ENCODE results near the gene PRDM2. TPM values are rescaled to one million over a fixed set of nuclear protein-coding genes. Genes with fewer than 3 reads are reported as not detected.

Gene PRDM2
- total RNA-seq, 1 donor from 2014 or later = 50.6 TPM

DNA sequence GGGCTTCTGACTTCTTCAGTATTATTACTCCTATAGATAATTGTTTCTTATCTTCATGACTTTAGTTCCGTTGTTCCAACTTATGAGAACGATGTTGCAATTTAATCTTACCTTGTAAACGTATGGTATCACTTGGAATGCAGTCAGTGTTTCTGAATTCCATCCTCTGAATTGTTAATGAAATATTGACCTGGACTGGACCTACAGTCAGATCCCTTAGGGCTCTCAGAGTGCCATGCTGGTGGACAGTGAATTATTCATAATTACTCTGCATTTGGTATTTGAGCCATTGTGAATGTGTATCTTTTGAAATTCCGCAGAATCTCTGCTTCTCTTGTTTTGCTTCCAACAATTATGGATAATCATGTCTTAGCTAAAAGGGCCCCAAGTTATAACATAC, 72.3 kb downstream of the PRDM2 start:
- Histone ChIP-seq H3K36me3 (peaks cover 43% of the 10 kb centered on the region), H3K27me3 (ENCODE audit: low read depth) (no peaks in the 10 kb centered on the region), H3K9me3 (no peaks in the 10 kb centered on the region), H3K27ac (no peak overlapping the region), H3K4me3 (no peak overlapping the region), H3K4me1 (peaks cover 15% of the 10 kb centered on the region)
- intact Hi-C loops (cut with DNase I) = no loop called here
- no peak for DNase-seq
- ATAC-seq = no peak
- TF ChIP-seq, protein P1, sequence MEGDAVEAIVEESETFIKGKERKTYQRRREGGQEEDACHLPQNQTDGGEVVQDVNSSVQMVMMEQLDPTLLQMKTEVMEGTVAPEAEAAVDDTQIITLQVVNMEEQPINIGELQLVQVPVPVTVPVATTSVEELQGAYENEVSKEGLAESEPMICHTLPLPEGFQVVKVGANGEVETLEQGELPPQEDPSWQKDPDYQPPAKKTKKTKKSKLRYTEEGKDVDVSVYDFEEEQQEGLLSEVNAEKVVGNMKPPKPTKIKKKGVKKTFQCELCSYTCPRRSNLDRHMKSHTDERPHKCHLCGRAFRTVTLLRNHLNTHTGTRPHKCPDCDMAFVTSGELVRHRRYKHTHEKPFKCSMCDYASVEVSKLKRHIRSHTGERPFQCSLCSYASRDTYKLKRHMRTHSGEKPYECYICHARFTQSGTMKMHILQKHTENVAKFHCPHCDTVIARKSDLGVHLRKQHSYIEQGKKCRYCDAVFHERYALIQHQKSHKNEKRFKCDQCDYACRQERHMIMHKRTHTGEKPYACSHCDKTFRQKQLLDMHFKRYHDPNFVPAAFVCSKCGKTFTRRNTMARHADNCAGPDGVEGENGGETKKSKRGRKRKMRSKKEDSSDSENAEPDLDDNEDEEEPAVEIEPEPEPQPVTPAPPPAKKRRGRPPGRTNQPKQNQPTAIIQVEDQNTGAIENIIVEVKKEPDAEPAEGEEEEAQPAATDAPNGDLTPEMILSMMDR (IDR thresholded peaks at IDR 0.05) = no peak

DNA sequence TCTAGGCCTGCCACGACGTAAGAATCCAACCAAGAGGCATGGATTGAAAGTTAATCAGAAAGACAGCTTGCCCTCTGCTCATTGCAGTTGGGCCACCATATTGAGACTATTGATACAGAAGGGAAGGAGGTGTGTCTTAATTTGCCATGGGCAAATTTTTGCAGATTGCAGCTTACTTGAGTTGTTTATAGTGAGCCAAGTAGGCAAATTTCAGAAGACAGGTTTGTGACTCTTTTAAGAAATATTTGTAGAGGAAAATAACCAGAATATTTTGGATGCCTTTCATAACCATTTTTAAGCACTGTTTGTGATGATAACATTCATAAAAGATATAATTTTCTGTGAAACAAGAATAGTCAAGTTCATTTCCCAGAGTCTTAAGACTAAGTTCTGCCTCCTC, 74.1 kb downstream of the PRDM2 start:
- intact Hi-C loops (cut with DNase I) = no loop called here
- ATAC-seq = no peak
- H3K4me1 ChIP-seq = peaks cover 15% of the 10 kb centered on the region
- H3K9me3 ChIP-seq = no peaks in the 10 kb centered on the region
- H3K27ac ChIP-seq = no peak overlapping the region
- TF ChIP-seq, protein P1 (IDR thresholded peaks at IDR 0.05) = no peak
- DNase-seq = no peak
- H3K4me3 ChIP-seq = no peak overlapping the region
- H3K27me3 ChIP-seq (ENCODE audit: low read depth) = no peaks in the 10 kb centered on the region
- H3K36me3 ChIP-seq = peaks cover 59% of the 10 kb centered on the region

DNA sequence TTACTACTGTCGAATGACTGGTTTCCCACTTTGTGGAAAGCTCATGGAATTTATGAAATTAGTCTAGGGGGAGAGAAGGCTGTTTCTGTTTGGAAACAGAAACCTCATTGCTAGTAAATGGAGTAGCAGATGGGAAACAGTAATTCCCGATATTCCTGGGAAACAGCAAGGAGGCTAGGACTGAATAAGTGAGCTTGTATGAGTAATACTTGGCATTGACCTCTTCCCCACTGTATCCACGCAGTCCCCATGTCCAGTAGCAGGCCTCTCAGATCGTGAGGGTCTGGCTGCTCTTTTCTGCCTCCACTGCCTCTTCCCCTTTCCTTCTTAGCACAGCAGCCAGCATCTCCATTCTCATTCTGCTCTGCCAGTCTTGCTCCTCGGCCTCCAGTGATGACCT, 75.5 kb downstream of the PRDM2 start:
- H3K27ac ChIP-seq = no peak overlapping the region
- no peak for DNase-seq
- no peaks in the 10 kb centered on the region for H3K27me3 ChIP-seq (ENCODE audit: low read depth)
- no peaks in the 10 kb centered on the region for H3K9me3 ChIP-seq
- peaks cover 73% of the 10 kb centered on the region for H3K36me3 ChIP-seq
- intact Hi-C loops (cut with DNase I) = no loop called here
- H3K4me3 ChIP-seq = no peak overlapping the region
- TF ChIP-seq, protein P1 (IDR thresholded peaks at IDR 0.05) = no peak
- H3K4me1 ChIP-seq = peaks cover 15% of the 10 kb centered on the region
- ATAC-seq = no peak

DNA sequence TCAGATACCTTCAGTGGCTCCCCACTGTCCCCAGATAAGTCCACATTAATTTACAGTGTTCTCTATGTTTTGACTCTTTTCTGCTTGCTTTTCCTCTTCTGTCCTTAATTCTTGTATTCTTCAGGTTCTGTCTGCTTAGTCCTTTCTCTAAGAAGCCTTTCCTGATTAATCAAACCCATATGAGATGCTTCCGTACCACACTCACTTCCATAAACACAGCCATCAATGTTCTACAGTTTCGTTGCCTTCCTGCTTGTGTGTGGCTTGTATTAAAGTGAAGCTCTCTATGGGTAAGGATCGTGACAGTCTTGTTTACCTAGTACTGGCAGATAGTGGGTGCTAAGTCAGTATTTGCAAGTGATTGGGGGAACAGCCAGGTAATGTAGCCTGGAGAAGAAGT, 75.9 kb downstream of the PRDM2 start:
- peaks cover 11% of the 10 kb centered on the region for H3K4me1 ChIP-seq
- H3K4me3 ChIP-seq = no peak overlapping the region
- H3K9me3 ChIP-seq = no peaks in the 10 kb centered on the region
- DNase-seq (no peak), ATAC-seq (no peak)
- H3K27ac ChIP-seq = no peak overlapping the region
- peaks cover 77% of the 10 kb centered on the region for H3K36me3 ChIP-seq
- intact Hi-C loops (cut with DNase I) = no loop called here
- no peaks in the 10 kb centered on the region for H3K27me3 ChIP-seq (ENCODE audit: low read depth)
- TF ChIP-seq, protein P1 (IDR thresholded peaks at IDR 0.05) = no peak

DNA sequence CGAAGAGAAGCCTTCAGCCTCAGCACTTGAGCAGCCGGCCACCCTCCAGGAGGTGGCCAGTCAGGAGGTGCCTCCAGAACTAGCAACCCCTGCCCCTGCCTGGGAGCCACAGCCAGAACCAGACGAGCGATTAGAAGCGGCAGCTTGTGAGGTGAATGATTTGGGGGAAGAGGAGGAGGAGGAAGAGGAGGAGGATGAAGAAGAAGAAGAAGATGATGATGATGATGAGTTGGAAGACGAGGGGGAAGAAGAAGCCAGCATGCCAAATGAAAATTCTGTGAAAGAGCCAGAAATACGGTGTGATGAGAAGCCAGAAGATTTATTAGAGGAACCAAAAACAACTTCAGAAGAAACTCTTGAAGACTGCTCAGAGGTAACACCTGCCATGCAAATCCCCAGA, 78.4 kb downstream of the PRDM2 start:
- no peak for ATAC-seq
- intact Hi-C loops (cut with DNase I) = no loop called here
- Histone ChIP-seq H3K27me3 (ENCODE audit: low read depth) (no peaks in the 10 kb centered on the region), H3K27ac (no peak overlapping the region), H3K4me3 (no peak overlapping the region), H3K36me3 (peaks cover 97% of the 10 kb centered on the region), H3K9me3 (no peaks in the 10 kb centered on the region), H3K4me1 (peaks cover 13% of the 10 kb centered on the region)
- DNase-seq = no peak
- TF ChIP-seq, protein P1 (IDR thresholded peaks at IDR 0.05) = no peak

DNA sequence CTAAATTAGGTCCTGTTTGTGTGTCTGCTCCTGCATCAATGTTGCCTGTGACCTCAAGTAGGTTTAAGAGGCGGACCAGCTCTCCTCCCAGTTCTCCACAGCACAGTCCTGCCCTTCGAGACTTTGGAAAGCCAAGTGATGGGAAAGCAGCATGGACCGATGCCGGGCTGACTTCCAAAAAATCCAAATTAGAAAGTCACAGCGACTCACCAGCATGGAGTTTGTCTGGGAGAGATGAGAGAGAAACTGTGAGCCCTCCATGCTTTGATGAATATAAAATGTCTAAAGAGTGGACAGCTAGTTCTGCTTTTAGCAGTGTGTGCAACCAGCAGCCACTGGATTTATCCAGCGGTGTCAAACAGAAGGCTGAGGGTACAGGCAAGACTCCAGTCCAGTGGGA, 79.9 kb downstream of the PRDM2 start:
- intact Hi-C loops (cut with DNase I) = no loop called here
- H3K4me1 ChIP-seq = peaks cover 22% of the 10 kb centered on the region
- TF ChIP-seq, protein P1 (IDR thresholded peaks at IDR 0.05) = no peak
- peaks cover 91% of the 10 kb centered on the region for H3K36me3 ChIP-seq
- no peaks in the 10 kb centered on the region for H3K27me3 ChIP-seq (ENCODE audit: low read depth)
- DNase-seq (no peak), ATAC-seq (no peak)
- H3K9me3 ChIP-seq = no peaks in the 10 kb centered on the region
- H3K4me3 ChIP-seq = no peak overlapping the region
- H3K27ac ChIP-seq = no peak overlapping the region
